CD4-positive, alpha-beta T cell (primary cell): ENCODE measurements around the gene CFAP45. TPM values are rescaled to one million over a fixed set of nuclear protein-coding genes. Genes with fewer than 3 reads are reported as not detected.

ENCODE experiments used
- ATAC-seq: fragments of 200-7000 bp; cut with Tn5 transposase; one replicate; pipeline ENCODE4 v1.10.0; 2022; ENCODE audit warnings: mild to moderate bottlenecking; ENCODE audit not compliant: poor library complexity
- CTCF ChIA-PET: fragments of 350-600 bp; sonication (Branson Sonifier 250); formaldehyde crosslinking; loops from one replicate; lab custom pipeline; 2021; ENCODE audit warnings: antibody characterized with exemption, inconsistent platforms; lab: Charles Lee
- POLR2A ChIA-PET: fragments of 350-600 bp; sonication (Branson Sonifier 250); formaldehyde crosslinking; loops from one replicate; lab custom pipeline; 2021; ENCODE audit warnings: antibody characterized with exemption, inconsistent platforms; lab: Charles Lee
- DNase-seq, 14 experiments: peaks; one replicate each; pipeline ENCODE4 v3.0.0-alpha.2; 2013 to 2020; ENCODE audit warnings: mixed read lengths in 2 of 14
- H3K27ac ChIP-seq, 2 donors: one replicate each; pipeline versions ENCODE4 v1.5.1 to v1.7.0; 2013; ENCODE audit warnings: low read length in 2 of 2, low read depth in 1 of 2, mild to moderate bottlenecking in 1 of 2
- H3K27me3 ChIP-seq, 2 experiments: 1 replicate in 1 of 2; 2 replicates in 1 of 2; pipeline versions ENCODE4 v1.6.1 to v1.7.0; 2013; ENCODE audit warnings: low read length in 2 of 2, control low read depth in 1 of 2, mild to moderate bottlenecking in 1 of 2, moderate library complexity in 1 of 2; ENCODE audit not compliant: insufficient read depth in 2 of 2, control insufficient read depth in 1 of 2
- H3K36me3 ChIP-seq: one replicate; pipeline ENCODE4 v1.6.1; 2013; ENCODE audit warnings: low read length, control low read depth; ENCODE audit not compliant: insufficient read depth
- H3K4me1 ChIP-seq: one replicate; pipeline ENCODE4 v1.6.1; 2013; ENCODE audit warnings: low read length, control low read depth; ENCODE audit not compliant: insufficient read depth
- H3K4me3 ChIP-seq: one replicate; pipeline ENCODE4 v1.5.1; 2013; ENCODE audit warnings: mild to moderate bottlenecking, low read length, moderate library complexity
- H3K9me3 ChIP-seq, 2 experiments: 1 replicate in 1 of 2; 2 replicates in 1 of 2; pipeline versions ENCODE4 v1.6.1 to v1.7.0; 2013; ENCODE audit warnings: low read length in 2 of 2, mild to moderate bottlenecking in 2 of 2, control low read depth in 1 of 2, moderate library complexity in 1 of 2; ENCODE audit not compliant: control insufficient read depth in 1 of 2, insufficient read depth in 1 of 2
- H3K27ac Mint-ChIP-seq: one replicate; pipeline ENCODE4 v1.8.0; 2020; ENCODE audit warnings: mixed read lengths
- H3K27me3 Mint-ChIP-seq: one replicate; pipeline ENCODE4 v1.8.0; 2021; ENCODE audit warnings: mixed read lengths
- H3K36me3 Mint-ChIP-seq: one replicate; pipeline ENCODE4 v1.8.0; 2021; ENCODE audit warnings: low read depth, mixed read lengths
- H3K4me1 Mint-ChIP-seq: one replicate; pipeline ENCODE4 v1.8.0; 2021; ENCODE audit warnings: low read depth, mixed read lengths
- H3K4me3 Mint-ChIP-seq: one replicate; pipeline ENCODE4 v1.8.0; 2020; ENCODE audit warnings: mild to moderate bottlenecking, mixed read lengths
- H3K9me3 Mint-ChIP-seq: one replicate; pipeline ENCODE4 v1.8.0; 2020; ENCODE audit warnings: mixed read lengths
- CTCF ChIP-seq: fragments of 200-600 bp; IDR thresholded peaks from one replicate; pipeline ENCODE4 v1.8.0; 2022; ENCODE audit warnings: antibody characterized with exemption, mild to moderate bottlenecking
- intact Hi-C, 2 experiments: fragments of 100-400 bp; cut with DNase I in 1 of 2; cut with micrococcal nuclease in 1 of 2; formaldehyde crosslinking; loops; one replicate each; pipeline versions ENCODE4 v1.15.1 to v1.9.0; 2023 to 2025; cut with DNase I, micrococcal nuclease
- total RNA-seq, 174 experiments: library from RNA in 2 of 174; stranded (reverse) in 2 of 174; gene quantifications; one replicate each; pipeline ENCODE4 v1.2.3 and lab custom pipeline; 2021 to 2026

Gene CFAP45
- total RNA-seq, 2 experiments from 2014 or later = 8.4 to 9.0 TPM

GRCh38 chr1:159938211-159938852 is 38.4 kb upstream of the CFAP45 start:
- peaks cover 0 to 5% of the 10 kb centered on the region in 2 experiments for H3K27me3 ChIP-seq

GRCh38 chr1:159937054-159937750 is 37.2 kb upstream of the CFAP45 start:
- Histone ChIP-seq H3K27ac (no peak overlapping the region), H3K9me3 (no peaks in the 10 kb centered on the region), H3K27me3 (no peaks in the 10 kb centered on the region), H3K4me3 (no peak overlapping the region), H3K36me3 (no peaks in the 10 kb centered on the region), H3K4me1 (peaks cover 21% of the 10 kb centered on the region)
- no peak overlapping the region for H3K27ac Mint-ChIP-seq
- CTCF ChIA-PET = no interaction called here
- no peaks in the 10 kb centered on the region for H3K9me3 Mint-ChIP-seq
- intact Hi-C loops = loop anchor here (2.0 to 10.0 kb wide), 5 partner anchors 82 to 1458 kb away; partner anchors contain the start of gene KCNJ9 (in 1 of the 2)
- TF ChIP-seq CTCF = no peak
- DNase-seq = no peak
- H3K36me3 Mint-ChIP-seq = no peaks in the 10 kb centered on the region
- no peak overlapping the region for H3K4me3 Mint-ChIP-seq
- POLR2A ChIA-PET = interaction anchor here (0.6 to 1.1 kb wide), 2 partner anchors 8 to 14 kb away, joined by 3 read pairs; partner anchors contain the start of gene IGSF9
- ATAC-seq = no peak
- H3K4me1 Mint-ChIP-seq = peaks cover 6% of the 10 kb centered on the region
- peaks cover 19% of the 10 kb centered on the region for H3K27me3 Mint-ChIP-seq

More at GRCh38 chr1:159938211-159938852, 38.4 kb upstream of the CFAP45 start:
- no peak overlapping the region for H3K27ac ChIP-seq
- Mint-ChIP-seq H3K36me3 (no peaks in the 10 kb centered on the region), H3K27ac (no peak overlapping the region), H3K4me1 (peaks cover 6% of the 10 kb centered on the region), H3K9me3 (no peaks in the 10 kb centered on the region), H3K27me3 (peaks cover 28% of the 10 kb centered on the region), H3K4me3 (no peak overlapping the region)
- no peaks in the 10 kb centered on the region for H3K9me3 ChIP-seq
- intact Hi-C loops = loop anchor here in 1 of 2 experiments (5.0 to 10.0 kb wide), 4 partner anchors 84 to 1456 kb away; partner anchors contain the start of gene KCNJ9
- no peak overlapping the region for H3K4me3 ChIP-seq
- CTCF ChIA-PET = no interaction called here
- ATAC-seq (no peak), DNase-seq (no peak)
- H3K4me1 ChIP-seq = peaks cover 21% of the 10 kb centered on the region
- POLR2A ChIA-PET = no interaction called here
- no peak for TF ChIP-seq CTCF
- no peaks in the 10 kb centered on the region for H3K36me3 ChIP-seq

- Histone ChIP-seq H3K36me3 (no peaks in the 10 kb centered on the region), H3K9me3 (no peaks in the 10 kb centered on the region), H3K27me3 (no peaks in the 10 kb centered on the region), H3K27ac (no peak overlapping the region), H3K4me1 (peaks cover 21% of the 10 kb centered on the region), H3K4me3 (no peak overlapping the region)
- POLR2A ChIA-PET = interaction anchor here (0.6 to 1.1 kb wide), 2 partner anchors 9 to 13 kb away, joined by 3 read pairs; partner anchors contain the start of gene IGSF9
- CTCF ChIA-PET = interaction anchor here (0.7 to 2.0 kb wide), 5 partner anchors 13 to 138 kb away, joined by 3 to 6 read pairs (median 3); no protein-coding TSS in a partner anchor
- DNase-seq (peak; percentile 68 to 91 (median 83)), ATAC-seq (peak; percentile 90)
- Mint-ChIP-seq H3K9me3 (no peaks in the 10 kb centered on the region), H3K27me3 (peaks cover 19% of the 10 kb centered on the region), H3K27ac (no peak overlapping the region), H3K4me1 (peaks cover 6% of the 10 kb centered on the region), H3K36me3 (no peaks in the 10 kb centered on the region), H3K4me3 (no peak overlapping the region)
- peak; percentile 98 for TF ChIP-seq CTCF
- intact Hi-C loops = loop anchor here (1.0 to 10.0 kb wide), 6 partner anchors 71 to 1458 kb away; partner anchors contain the start of gene KCNJ9 (in 1 of the 2)
Measured at GRCh38 chr1:159936273-159936904, 36.4 kb upstream of the CFAP45 start.
